Measurements from ENCODE around the gene COL4A6. TPM values are rescaled to one million over a fixed set of nuclear protein-coding genes. Genes with fewer than 3 reads are reported as not detected.
"Not testable (repeated sequence)": the region's sequence is repeated elsewhere in the genome, so short reads cannot be mapped to it uniquely, and the experiment has no call there.

Gene COL4A6
- total and polyA plus RNA-seq, 2 of the 4 experiments (the other 2 are of a cell fraction) = 0.36 to 0.74 TPM

DNA sequence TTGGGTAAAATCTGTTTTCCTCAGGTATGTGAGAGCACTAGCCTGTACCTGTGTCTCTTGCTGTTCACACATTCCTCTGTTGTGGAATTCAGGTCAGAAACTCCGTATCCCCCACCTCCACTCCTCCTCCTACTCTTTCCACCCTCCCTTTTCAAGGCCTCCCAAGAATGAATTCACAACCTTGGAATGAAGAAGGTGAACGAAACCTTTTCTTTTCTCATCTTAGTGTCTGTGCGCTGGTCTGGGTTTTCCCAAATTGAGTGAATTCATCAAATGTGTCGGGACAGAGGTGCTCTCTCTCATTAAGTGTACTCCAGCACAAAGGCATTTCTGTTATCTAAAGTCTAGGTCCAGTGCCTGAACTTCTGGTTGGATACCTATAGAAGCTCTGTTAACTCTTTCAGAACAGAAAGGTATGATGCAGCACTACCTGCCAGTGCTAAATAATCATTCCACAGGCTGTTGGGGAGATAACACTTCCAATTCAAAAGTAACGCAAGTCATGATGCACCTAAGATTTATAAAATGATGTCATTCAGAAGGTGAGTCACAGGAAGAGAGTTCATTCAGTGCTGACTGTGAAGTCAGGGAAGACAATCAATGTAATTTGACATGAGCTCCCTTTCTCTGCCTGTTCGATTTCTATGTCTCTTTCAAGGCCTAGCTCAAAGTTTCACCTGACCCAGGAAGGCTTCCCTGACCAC lies 41.9 kb downstream of the COL4A6 start:
- Histone ChIP-seq H3K4ac (ENCODE audit: low read depth, low read length) (0 out of 2 replicates have a peak overlapping the region, but pooled peaks have one; percentile 16), H3K9me1 (ENCODE audit: insufficient read depth, low read length) (no peaks in the 10 kb centered on the region), H2AFZ (replicated peaks; ENCODE audit: low read length, poor library complexity) (no peak overlapping the region), H4K8ac (ENCODE audit: low read depth in 2 of 2, low read length in 2 of 2) (no peak overlapping the region), H3K9ac (ENCODE audit: low read depth, low read length) (no peak overlapping the region), H2AK9ac (replicated peaks; ENCODE audit: low read depth, low read length, poor library complexity) (no peak overlapping the region), H4K5ac (ENCODE audit: low read depth, low read length) (no peak overlapping the region), H3K23ac (ENCODE audit: low read depth, low read length) (no peak overlapping the region; the same call in 1 of the 2 replicates), H3K56ac (ENCODE audit: extremely low read depth, insufficient read depth, low read length) (no peak overlapping the region), H2BK120ac (ENCODE audit: low read depth, low read length) (peak overlapping the region; percentile 25; the same call in 1 of the 2 replicates), H3K79me1 (ENCODE audit: low read depth in 1 of 2, low read length in 2 of 2) (no peaks in the 10 kb centered on the region), H3K4me3 (ENCODE audit: insufficient read depth, low read depth, low read length) (no peak overlapping the region), H3K4me1 (ENCODE audit: control insufficient read depth, insufficient read depth, low read length) (no peaks in the 10 kb centered on the region), H3K14ac (replicated peaks; ENCODE audit: low read depth, low read length) (no peak overlapping the region), H4K20me1 (ENCODE audit: insufficient read depth, low read length) (no peaks in the 10 kb centered on the region), H3K9me3 (ENCODE audit: control insufficient read depth, insufficient read depth, low read length) (no peaks in the 10 kb centered on the region), H2BK20ac (ENCODE audit: low read depth, low read length) (no peak overlapping the region), H3K27ac (ENCODE audit: insufficient read depth, low read length) (no peak overlapping the region), H3K18ac (ENCODE audit: low read depth, low read length) (no peak overlapping the region), H2BK15ac (ENCODE audit: low read depth, low read length) (no peak overlapping the region; the same call in 2 of the 3 replicates), H3K27me3 (ENCODE audit: control insufficient read depth, insufficient read depth, low read length) (no peaks in the 10 kb centered on the region; the same call in 1 of the 2 replicates), H2BK5ac (ENCODE audit: low read depth, low read length, poor library complexity, severe bottlenecking) (no peak overlapping the region), H4K91ac (ENCODE audit: insufficient read depth, low read depth, low read length) (no peak overlapping the region), H3K4me2 (ENCODE audit: low read depth, low read length) (no peak overlapping the region), H2AK5ac (ENCODE audit: low read depth, low read length) (no peak overlapping the region), H3K36me3 (ENCODE audit: control insufficient read depth, insufficient read depth, low read length) (no peaks in the 10 kb centered on the region)
- ATAC-seq (ENCODE audit: low read depth) = no peak
- BruUV-seq (replicated peaks) = no TSS peak
- dilution Hi-C loops (cut with HindIII; ENCODE audit: low sequenced_read_pairs, unreplicated experiment) (no loop called here), intact Hi-C loops (cut with micrococcal nuclease) (no loop called here), in situ Hi-C loops (cut with MboI; ENCODE audit: low sequenced_read_pairs) (no loop called here)
- no CpG with 5 or more reads among the region's 6 CpGs for WGBS, 2 experiments (ENCODE audit: extremely low coverage in 2 of 2, insufficient read length in 1 of 2)
- TF ChIP-seq CEBPB (IDR thresholded peaks at IDR 0.05; ENCODE audit: low read depth, low read length) (no peak), POLR2A (IDR thresholded peaks at IDR 0.05; ENCODE audit: low read depth, low read length) (no peak), RCOR1 (IDR thresholded peaks at IDR 0.05; ENCODE audit: insufficient replicate concordance, low read length) (no peak), CHD1 (IDR thresholded peaks at IDR 0.05; ENCODE audit: low read depth, low read length) (no peak), SMC3 (IDR thresholded peaks at IDR 0.05; ENCODE audit: low read depth, low read length) (no peak)
- TF ChIP-seq, protein P1, sequence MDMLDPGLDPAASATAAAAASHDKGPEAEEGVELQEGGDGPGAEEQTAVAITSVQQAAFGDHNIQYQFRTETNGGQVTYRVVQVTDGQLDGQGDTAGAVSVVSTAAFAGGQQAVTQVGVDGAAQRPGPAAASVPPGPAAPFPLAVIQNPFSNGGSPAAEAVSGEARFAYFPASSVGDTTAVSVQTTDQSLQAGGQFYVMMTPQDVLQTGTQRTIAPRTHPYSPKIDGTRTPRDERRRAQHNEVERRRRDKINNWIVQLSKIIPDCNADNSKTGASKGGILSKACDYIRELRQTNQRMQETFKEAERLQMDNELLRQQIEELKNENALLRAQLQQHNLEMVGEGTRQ (IDR thresholded peaks at IDR 0.05; ENCODE audit: low read depth, low read length) = no peak
- CTCF ChIA-PET = no interaction called here
- POLR2A ChIA-PET (ENCODE audit: unreplicated experiment) = no interaction called here
- peak; percentile 38 for DNase-seq

DNA sequence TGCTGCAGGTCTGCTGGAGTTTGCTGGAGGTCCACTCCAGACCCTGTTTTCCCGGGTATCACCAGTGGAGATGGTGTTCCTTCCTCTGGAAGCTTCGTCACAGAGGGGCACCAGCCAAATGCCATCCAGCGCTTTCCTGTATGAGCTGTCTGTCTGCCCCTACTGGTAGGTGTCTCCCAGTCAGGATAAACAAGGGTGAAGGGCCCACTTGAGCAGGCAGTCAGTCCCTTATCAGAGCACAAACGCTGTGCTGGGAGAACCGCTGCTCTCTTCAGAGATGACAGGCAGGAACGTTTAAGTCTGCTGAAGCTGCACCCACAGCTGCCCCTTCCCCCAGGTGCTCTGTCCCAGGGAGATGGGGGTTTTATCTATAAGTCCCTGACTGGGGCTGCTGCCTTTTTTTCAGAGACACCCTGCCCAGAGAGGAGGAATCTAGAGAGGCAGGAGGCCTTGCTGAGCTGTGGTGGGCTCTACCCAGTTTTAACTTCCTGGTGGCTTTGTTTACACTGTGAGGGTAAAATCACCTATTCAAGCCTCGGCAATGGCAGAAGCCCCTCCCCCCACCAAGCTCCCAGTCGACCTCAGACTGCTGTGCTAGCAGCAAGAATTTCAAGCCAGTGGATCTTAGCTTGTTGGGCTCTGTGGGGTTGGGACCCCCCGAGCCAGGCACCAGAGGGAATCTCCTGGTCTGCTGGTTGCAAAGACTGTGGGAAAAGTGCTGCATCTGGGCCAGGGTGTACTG lies 47.1 kb downstream of the COL4A6 start:
- POLR2A ChIA-PET (ENCODE audit: unreplicated experiment); H3K56ac ChIP-seq (ENCODE audit: extremely low read depth, insufficient read depth, low read length); in situ Hi-C loops (cut with MboI; ENCODE audit: low sequenced_read_pairs); H3K23ac ChIP-seq (ENCODE audit: low read depth, low read length); H3K36me3 ChIP-seq (ENCODE audit: control insufficient read depth, insufficient read depth, low read length); H2AK9ac ChIP-seq (replicated peaks; ENCODE audit: low read depth, low read length, poor library complexity); H4K91ac ChIP-seq (ENCODE audit: insufficient read depth, low read depth, low read length); H2AFZ ChIP-seq (replicated peaks; ENCODE audit: low read length, poor library complexity); H2BK20ac ChIP-seq (ENCODE audit: low read depth, low read length); dilution Hi-C loops (cut with HindIII; ENCODE audit: low sequenced_read_pairs, unreplicated experiment); H3K4me2 ChIP-seq (ENCODE audit: low read depth, low read length); H3K14ac ChIP-seq (replicated peaks; ENCODE audit: low read depth, low read length); H3K9me3 ChIP-seq (ENCODE audit: control insufficient read depth, insufficient read depth, low read length); H3K79me1 ChIP-seq (ENCODE audit: low read depth in 1 of 2, low read length in 2 of 2); ATAC-seq (ENCODE audit: low read depth); H2BK15ac ChIP-seq (ENCODE audit: low read depth, low read length); H2BK120ac ChIP-seq (ENCODE audit: low read depth, low read length); H3K9ac ChIP-seq (ENCODE audit: low read depth, low read length); H2AK5ac ChIP-seq (ENCODE audit: low read depth, low read length); DNase-seq; H3K18ac ChIP-seq (ENCODE audit: low read depth, low read length); BruUV-seq (replicated peaks); H4K8ac ChIP-seq (ENCODE audit: low read depth in 2 of 2, low read length in 2 of 2); H3K4me1 ChIP-seq (ENCODE audit: control insufficient read depth, insufficient read depth, low read length); H2BK5ac ChIP-seq (ENCODE audit: low read depth, low read length, poor library complexity, severe bottlenecking); H3K27ac ChIP-seq (ENCODE audit: insufficient read depth, low read length); H4K20me1 ChIP-seq (ENCODE audit: insufficient read depth, low read length); H3K27me3 ChIP-seq (ENCODE audit: control insufficient read depth, insufficient read depth, low read length); H3K4ac ChIP-seq (ENCODE audit: low read depth, low read length); H3K9me1 ChIP-seq (ENCODE audit: insufficient read depth, low read length); H4K5ac ChIP-seq (ENCODE audit: low read depth, low read length); H3K4me3 ChIP-seq (ENCODE audit: insufficient read depth, low read depth, low read length); intact Hi-C loops (cut with micrococcal nuclease): not testable (repeated sequence)
- WGBS, 2 experiments (ENCODE audit: extremely low coverage in 2 of 2, insufficient read length in 1 of 2) = 53% methylated on average over 2 of the region's 9 CpGs; no CpG with 5 or more reads in 1 of the 2 experiments
- CTCF ChIA-PET = interaction anchor here (0.6 kb wide), 1 partner anchor 155 kb away, joined by 3 read pairs; no protein-coding TSS in a partner anchor
